IPS DF 6.9 (cell line): ENCODE measurements around the gene NF2.

Experiments
- DNase-seq: peaks from one replicate; pipeline ENCODE4 v3.0.0-alpha.2; 2013; ENCODE audit warnings: low read depth, low spot score
- H3K27ac ChIP-seq: one replicate; pipeline ENCODE4 v1.5.1; 2013; ENCODE audit warnings: low read length, control low read depth
- H3K27me3 ChIP-seq: 2 replicates; pipeline ENCODE4 v1.6.1; 2013; ENCODE audit warnings: mild to moderate bottlenecking, low read length; ENCODE audit not compliant: control insufficient read depth, insufficient read depth
- H3K36me3 ChIP-seq: 2 replicates; pipeline ENCODE4 v1.6.1; 2013; ENCODE audit warnings: low read length; ENCODE audit not compliant: control insufficient read depth, insufficient read depth
- H3K4me1 ChIP-seq: 2 replicates; pipeline ENCODE4 v1.6.1; 2013; ENCODE audit warnings: low read length; ENCODE audit not compliant: control insufficient read depth, insufficient read depth
- H3K4me3 ChIP-seq: 2 replicates; pipeline ENCODE4 v1.5.1; 2013; ENCODE audit warnings: mild to moderate bottlenecking, low read length
- H3K9me3 ChIP-seq: 2 replicates; pipeline ENCODE4 v1.6.1; 2013; ENCODE audit warnings: low read length, inconsistent platforms; ENCODE audit not compliant: control insufficient read depth, insufficient read depth
- WGBS: extraction: QIAGEN DNeasy Blood & Tissue Kit; methylation state at CpG from one replicate; pipeline ENCODE4 v1.1.7; 2013; ENCODE audit warnings: mixed read lengths, missing lambda C conversion rate; ENCODE audit not compliant: insufficient read length, insufficient coverage; 5-methylcytosine and 5-hydroxymethylcytosine counted together

The NF2 gene

DNA sequence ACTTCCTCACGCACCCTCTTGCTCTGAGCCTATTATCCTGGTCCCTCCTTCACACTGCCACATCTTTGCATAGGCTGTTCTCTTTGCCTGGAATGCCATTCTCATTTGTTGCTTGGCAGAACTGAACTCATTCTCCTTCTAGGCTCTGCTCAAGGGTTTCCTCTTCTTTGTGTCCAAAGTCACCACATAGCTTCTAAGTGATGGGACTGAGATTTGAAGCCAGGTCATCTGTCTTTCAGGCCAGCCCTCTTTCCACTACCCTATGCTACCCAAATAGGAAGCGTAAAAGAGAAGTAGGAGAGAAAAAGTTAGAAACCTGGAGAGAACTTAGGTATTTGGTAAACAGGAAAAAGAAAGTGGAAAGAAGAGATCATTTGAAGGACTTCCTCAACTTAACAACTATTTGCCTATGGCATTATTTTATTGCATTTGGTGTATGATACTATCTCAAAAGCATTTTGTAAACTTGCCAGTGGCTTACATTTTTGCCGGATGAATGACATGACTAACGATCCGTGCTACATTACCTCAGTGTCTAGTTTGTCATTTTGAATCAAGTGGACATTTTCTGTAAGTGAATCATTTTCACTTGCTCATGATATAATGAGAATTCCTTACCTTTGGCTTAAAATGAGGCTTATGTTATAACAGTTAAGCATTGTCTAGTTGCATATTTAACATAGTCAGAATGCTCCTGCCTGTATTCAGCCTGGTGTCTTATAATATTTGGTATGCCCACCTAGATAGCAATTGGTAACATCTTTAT is 18.5 kb downstream of the NF2 start:
- H3K27me3 ChIP-seq, result no peaks in the 10 kb centered on the region
- no CpG with 5 or more reads among the region's 5 CpGs for WGBS
- H3K4me3 ChIP-seq, result no peak overlapping the region
- no peaks in the 10 kb centered on the region; the same call in 1 of the 2 replicates for H3K4me1 ChIP-seq
- no peak for DNase-seq
- no peaks in the 10 kb centered on the region for H3K36me3 ChIP-seq
- H3K9me3 ChIP-seq, result no peaks in the 10 kb centered on the region
- H3K27ac ChIP-seq, result no peak overlapping the region

DNA sequence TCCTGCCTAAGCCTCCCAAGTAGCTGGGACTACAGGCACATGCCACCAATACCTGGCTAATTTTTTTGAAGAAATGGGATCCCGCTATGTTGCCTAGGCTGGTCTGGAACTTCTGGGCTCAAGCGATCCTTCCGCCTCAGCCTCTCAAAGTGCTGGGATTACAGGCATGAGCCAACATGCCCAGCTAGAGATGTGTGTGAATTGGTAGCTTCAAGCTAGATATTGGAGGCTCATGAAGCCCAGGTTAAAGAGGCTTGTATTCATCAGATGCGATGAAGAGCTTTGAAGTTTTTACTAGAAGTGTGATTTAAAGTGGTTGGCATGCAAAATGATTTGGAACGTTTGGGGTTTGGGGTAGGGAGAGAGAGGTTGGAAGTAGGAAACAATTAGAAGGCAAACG is 19.6 kb downstream of the NF2 start:
- no peaks in the 10 kb centered on the region for H3K27me3 ChIP-seq
- H3K4me3 ChIP-seq, result no peak overlapping the region
- H3K27ac ChIP-seq, result no peak overlapping the region
- DNase-seq, result no peak
- H3K36me3 ChIP-seq, result no peaks in the 10 kb centered on the region
- peaks cover 1% of the 10 kb centered on the region; the same call in 1 of the 2 replicates for H3K4me1 ChIP-seq
- no peaks in the 10 kb centered on the region for H3K9me3 ChIP-seq
- 100% methylated on average over 2 of the region's 6 CpGs for WGBS

DNA sequence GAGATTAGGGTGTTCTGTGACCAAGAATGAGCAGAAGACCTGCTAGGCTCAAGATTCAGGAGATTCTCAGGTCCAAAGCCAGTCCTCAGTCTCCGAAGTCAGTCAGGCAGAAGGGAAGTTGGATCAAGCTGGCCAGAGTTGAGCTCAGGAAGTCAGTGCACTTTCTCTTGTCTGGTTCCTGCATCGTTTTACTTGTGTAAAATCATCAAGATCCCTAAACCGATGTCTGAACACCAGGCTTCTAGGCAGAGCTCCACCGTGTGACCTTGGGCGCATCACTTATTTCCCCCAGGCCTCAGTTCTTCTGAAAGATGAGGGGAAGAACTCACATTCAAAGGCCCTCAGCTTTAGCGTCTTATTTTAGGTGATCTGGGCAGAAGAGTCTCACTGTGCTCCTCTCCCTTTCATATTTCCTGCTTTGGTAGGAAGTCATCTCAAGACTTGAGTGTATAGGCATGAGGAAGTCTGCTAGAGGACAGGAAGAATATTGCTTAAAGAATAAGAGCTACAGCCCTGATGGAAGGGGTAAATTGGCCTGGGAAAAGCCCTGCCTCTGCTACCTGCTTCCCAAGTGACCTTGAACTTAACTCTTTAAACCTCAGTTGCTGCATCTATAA is 20.2 kb downstream of the NF2 start:
- DNase-seq, result no peak

DNA sequence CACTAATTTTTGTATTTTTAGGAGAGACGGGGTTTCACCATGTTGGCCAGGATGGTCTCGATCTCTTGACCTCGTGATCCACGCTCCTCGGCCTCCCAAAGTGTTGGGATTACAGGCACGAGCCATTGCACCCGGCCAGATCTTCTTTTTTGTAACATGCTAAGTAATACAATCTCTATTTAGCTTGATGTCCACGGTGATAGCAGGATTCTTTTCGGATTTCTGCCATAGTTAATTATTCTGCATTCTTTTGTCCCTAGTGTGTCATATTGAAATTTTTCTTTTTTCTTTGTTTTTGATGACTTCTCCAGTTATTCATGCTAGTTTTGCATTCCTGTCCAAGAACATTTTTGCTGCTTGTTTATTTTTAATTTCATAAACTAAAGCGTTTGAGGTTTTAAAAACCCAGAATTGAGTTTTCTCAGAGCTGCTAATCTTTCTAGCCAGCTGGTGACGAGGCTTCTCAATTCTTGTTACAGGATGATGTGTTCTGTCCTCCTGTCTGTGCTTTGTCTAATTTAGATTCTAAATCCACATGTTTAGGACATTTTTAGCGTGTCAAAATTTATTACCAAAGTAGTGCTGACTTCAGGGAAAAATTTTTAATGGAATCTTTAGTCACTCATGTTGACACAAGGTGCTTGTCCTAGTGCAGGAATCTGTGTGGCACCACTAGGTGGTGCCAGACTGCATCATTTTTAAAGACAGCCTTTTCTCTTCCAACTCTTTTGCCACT is 21.8 kb downstream of the NF2 start:
- no peak for DNase-seq
- H3K9me3 ChIP-seq, result no peaks in the 10 kb centered on the region
- no peaks in the 10 kb centered on the region for H3K36me3 ChIP-seq
- H3K4me1 ChIP-seq, result peaks cover 1% of the 10 kb centered on the region; the same call in 1 of the 2 replicates
- WGBS, result no CpG with 5 or more reads among the region's 12 CpGs
- H3K4me3 ChIP-seq, result no peak overlapping the region
- no peaks in the 10 kb centered on the region for H3K27me3 ChIP-seq
- no peak overlapping the region for H3K27ac ChIP-seq

More for the DNA sequence above, 20.2 kb downstream of the NF2 start:
- Histone ChIP-seq H3K9me3 (no peaks in the 10 kb centered on the region), H3K36me3 (no peaks in the 10 kb centered on the region), H3K4me1 (peaks cover 1% of the 10 kb centered on the region; the same call in 1 of the 2 replicates), H3K4me3 (no peak overlapping the region), H3K27ac (no peak overlapping the region), H3K27me3 (no peaks in the 10 kb centered on the region)
- no CpG with 5 or more reads among the region's 6 CpGs for WGBS

DNA sequence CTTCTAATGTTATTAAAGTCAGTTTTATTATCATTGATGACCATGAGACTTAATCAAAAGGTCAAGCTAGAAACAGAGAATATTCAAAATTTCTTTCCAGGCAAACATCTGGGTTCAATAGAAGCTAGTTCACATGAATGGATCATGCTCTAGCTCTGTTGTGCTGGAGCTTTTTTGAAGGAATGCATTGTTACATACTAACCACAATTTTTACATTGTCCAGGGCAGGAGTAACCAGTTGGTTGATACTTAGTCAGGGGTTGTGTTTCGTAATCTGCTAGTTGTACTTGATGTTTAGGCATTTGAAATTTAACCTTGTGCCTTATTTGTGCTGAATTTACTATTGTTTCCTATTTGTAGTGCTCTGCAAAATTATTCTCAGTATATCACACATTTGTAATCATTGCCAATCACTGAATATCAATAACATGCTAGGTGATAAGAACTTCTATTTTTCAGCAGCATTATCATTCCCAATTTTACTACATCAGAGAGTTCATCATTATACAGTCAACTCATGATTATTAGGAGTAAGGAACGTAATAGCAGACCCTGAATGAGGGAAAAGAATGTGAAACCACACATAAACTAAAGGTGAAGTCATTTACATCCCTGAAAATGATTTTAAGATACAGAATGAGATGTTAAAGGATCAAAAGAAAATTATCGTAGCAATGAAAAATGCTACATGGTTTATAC is 23.2 kb downstream of the NF2 start:
- Histone ChIP-seq H3K4me3 (no peak overlapping the region), H3K9me3 (no peaks in the 10 kb centered on the region), H3K36me3 (no peaks in the 10 kb centered on the region), H3K27me3 (no peaks in the 10 kb centered on the region), H3K27ac (no peak overlapping the region), H3K4me1 (peaks cover 1% of the 10 kb centered on the region; the same call in 1 of the 2 replicates)
- no CpG with 5 or more reads among the region's 3 CpGs for WGBS
- no peak for DNase-seq

DNA sequence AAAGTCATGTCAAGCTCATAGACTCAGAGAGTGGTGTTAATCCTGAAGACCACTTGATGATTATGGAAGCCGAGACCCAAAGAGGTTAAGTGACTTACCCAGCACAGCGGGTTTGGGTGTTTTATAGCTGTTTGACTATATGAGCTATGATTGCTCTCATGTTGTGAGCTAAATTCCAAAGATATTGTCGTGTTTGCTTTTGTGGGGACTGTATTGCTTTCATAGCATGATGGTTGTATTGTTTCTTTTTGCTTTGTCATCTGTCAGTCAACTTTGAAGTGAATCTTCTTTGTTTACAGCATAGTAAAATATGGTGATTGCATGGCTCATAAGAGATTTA is 23.7 kb downstream of the NF2 start:
- no peaks in the 10 kb centered on the region for H3K27me3 ChIP-seq
- no peak overlapping the region for H3K4me3 ChIP-seq
- no peak overlapping the region for H3K27ac ChIP-seq
- DNase-seq, result no peak
- H3K4me1 ChIP-seq, result peaks cover 1% of the 10 kb centered on the region; the same call in 1 of the 2 replicates
- no peaks in the 10 kb centered on the region for H3K9me3 ChIP-seq
- no peaks in the 10 kb centered on the region for H3K36me3 ChIP-seq
- no CpG with 5 or more reads among the region's 3 CpGs for WGBS

DNA sequence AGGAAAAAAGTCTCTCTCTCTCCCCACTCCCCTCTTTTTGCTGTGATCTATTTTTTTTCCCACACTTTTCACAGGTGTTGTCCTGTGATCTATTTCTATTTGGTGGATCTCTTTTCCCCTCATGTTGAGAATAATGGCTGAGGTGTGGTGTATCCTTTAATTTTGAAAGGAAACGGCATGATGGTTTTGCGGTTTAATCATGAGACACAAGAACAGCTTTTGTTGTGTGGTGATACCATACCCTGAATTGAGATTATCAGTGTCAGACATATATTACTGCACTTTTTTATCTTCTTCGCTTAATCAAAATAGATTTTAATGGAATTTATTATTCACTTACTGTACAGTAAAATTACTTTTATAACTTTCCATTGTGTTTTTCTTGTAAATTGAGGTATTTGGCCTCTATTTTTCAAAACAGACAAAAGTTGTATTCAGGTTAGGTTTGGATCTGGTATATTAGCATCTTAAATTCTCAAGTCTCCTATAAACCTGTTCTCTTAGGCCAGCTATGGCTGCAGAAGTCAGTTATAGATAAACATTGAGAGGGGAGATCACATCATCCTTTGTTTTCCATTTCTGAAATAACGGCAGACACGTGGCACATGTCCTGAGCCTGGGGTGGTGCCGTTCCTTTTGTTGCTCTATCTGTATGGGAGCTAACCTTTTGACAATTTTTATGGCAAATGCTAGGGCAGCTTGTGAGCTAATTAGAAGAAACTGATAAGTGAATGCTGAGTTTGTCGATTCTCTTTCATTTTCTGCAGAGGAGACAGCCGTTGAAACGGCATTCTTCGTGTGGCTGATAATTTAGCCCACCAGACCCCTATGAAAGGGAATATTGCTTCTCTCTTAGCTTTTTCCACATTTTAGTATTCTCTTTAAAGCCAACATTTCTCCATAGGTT is 25.8 kb downstream of the NF2 start:
- Histone ChIP-seq H3K27ac (no peak overlapping the region), H3K4me3 (no peak overlapping the region), H3K9me3 (no peaks in the 10 kb centered on the region; the same call in 1 of the 2 replicates), H3K27me3 (no peaks in the 10 kb centered on the region), H3K4me1 (peaks cover 1% of the 10 kb centered on the region; the same call in 1 of the 2 replicates), H3K36me3 (no peaks in the 10 kb centered on the region)
- no CpG with 5 or more reads among the region's 10 CpGs for WGBS
- DNase-seq, result no peak

DNA sequence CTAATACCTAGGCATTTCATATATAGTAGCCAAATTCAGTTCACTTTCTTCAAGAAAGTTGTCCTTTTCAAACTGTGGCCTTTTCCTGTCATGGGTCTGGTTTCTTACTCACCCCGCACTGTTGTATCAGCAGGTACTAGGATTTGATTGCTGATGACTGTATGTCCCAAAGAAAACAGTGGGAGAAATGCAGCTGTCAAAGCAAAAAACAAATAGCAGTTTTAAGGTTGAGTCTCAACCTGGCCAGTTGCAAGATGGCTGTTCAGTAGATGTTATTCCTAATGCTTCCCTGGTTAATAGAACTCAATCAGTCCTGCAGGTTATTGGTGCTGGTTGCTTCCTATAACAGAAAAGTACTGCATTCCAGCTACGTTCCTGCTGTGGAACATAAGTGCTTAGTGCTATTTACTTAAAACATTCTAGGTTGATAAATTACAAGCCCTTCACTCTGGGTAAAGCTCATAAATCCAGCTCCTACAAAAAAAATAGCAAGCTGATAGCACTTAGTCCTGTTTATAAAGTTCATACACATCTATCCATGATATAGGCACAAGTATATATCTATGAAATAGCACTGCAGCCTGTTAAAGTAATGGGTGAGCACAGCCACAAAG is 26.6 kb downstream of the NF2 start:
- no peaks in the 10 kb centered on the region for H3K36me3 ChIP-seq
- H3K4me1 ChIP-seq, result peaks cover 1% of the 10 kb centered on the region; the same call in 1 of the 2 replicates
- no CpG with 5 or more reads among the region's 2 CpGs for WGBS
- H3K4me3 ChIP-seq, result no peak overlapping the region
- no peak overlapping the region for H3K27ac ChIP-seq
- DNase-seq, result no peak
- no peaks in the 10 kb centered on the region; the same call in 1 of the 2 replicates for H3K9me3 ChIP-seq
- no peaks in the 10 kb centered on the region for H3K27me3 ChIP-seq

DNA sequence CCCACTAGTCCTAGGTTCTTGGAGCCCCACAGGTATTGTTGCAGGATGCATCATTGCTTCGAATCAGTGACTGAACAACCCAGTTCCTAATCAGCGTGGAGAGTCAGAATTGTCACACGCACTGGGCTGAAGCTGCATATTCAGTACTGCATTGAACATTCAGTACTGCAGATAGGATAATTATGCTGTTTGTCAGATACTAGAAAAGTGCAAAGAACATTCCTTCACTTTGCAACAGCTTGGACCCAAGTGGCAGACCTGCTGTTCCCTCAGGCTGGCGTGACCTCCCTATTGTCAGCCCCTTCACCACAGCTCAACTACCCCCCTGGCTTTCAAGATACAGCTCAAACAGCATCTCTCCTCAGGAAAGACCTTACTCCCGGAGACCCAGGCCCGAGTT is 27.6 kb downstream of the NF2 start:
- no peaks in the 10 kb centered on the region for H3K36me3 ChIP-seq
- no peak for DNase-seq
- WGBS, result no CpG with 5 or more reads among the region's 6 CpGs
- no peak overlapping the region for H3K27ac ChIP-seq
- H3K27me3 ChIP-seq, result no peaks in the 10 kb centered on the region
- H3K4me3 ChIP-seq, result no peak overlapping the region
- no peaks in the 10 kb centered on the region; the same call in 1 of the 2 replicates for H3K9me3 ChIP-seq
- H3K4me1 ChIP-seq, result peaks cover 1% of the 10 kb centered on the region; the same call in 1 of the 2 replicates
